Brain microvascular endothelial cell (primary cell): ENCODE data around the gene GLRX.

ENCODE experiments used
- DNase-seq: peaks from one replicate; pipeline ENCODE4 v3.0.0-alpha.2; 2020
- H3K27ac ChIP-seq: fragments of 250-450 bp; sonication (Bioruptor Pico); 2 replicates; pipeline ENCODE4 v1.5.1; 2020; ENCODE audit warnings: mild to moderate bottlenecking, moderate library complexity
- H3K27me3 ChIP-seq: fragments of 250-450 bp; sonication (Bioruptor Pico); replicated peaks from 2 replicates; pipeline ENCODE4 v1.5.1; 2020; ENCODE audit warnings: mild to moderate bottlenecking
- H3K36me3 ChIP-seq: fragments of 250-450 bp; sonication (Bioruptor Pico); replicated peaks from 2 replicates; pipeline ENCODE4 v1.5.1; 2020; ENCODE audit warnings: mild to moderate bottlenecking
- H3K4me3 ChIP-seq: 2 replicates; pipeline ENCODE4 v1.5.1; 2011; ENCODE audit warnings: low read depth, mild to moderate bottlenecking, control low read depth, low read length, moderate library complexity
- CTCF ChIP-seq: IDR thresholded peaks from 2 replicates; pipeline ENCODE4 v1.5.1; 2011; ENCODE audit warnings: low read depth, mild to moderate bottlenecking, moderate library complexity, low read length, control low read depth, inconsistent platforms; ENCODE audit errors: missing control alignments
- in situ Hi-C: cut with HindIII; loops from 2 replicates; pipeline ENCODE4 v1.10.0; 2017; ENCODE audit warnings: low sequenced_read_pairs, low pct_ligation_motif_present

GLRX gene

GRCh38 chr5:95763941-95764340 is 58.6 kb downstream of the GLRX start:
- H3K27me3 ChIP-seq = no peaks in the 10 kb centered on the region
- TF ChIP-seq CTCF = no peak
- in situ Hi-C loops = no loop called here
- H3K4me3 ChIP-seq = no peak overlapping the region
- no peak for DNase-seq
- H3K36me3 ChIP-seq = peaks cover 11% of the 10 kb centered on the region
- H3K27ac ChIP-seq = no peak overlapping the region
